Right lobe of liver (tissue), 4 donors: ENCODE measurements around the gene USH1G.

ENCODE experiments used
- POLR2A ChIP-seq: fragments of 450-650 bp; IDR thresholded peaks from one replicate; pipeline ENCODE4 v1.6.1; 2017; ENCODE audit warnings: antibody characterized with exemption, mild to moderate bottlenecking
- TF ChIP-seq, protein P1 (sequence below), 4 donors: fragments of 200-600 bp in 3 of 4; fragments of 450-650 bp in 1 of 4; IDR thresholded peaks; one replicate each; pipeline versions ENCODE4 v1.5.1 to v1.8.0; 2016 to 2022; ENCODE audit warnings: antibody characterized with exemption in 4 of 4, mild to moderate bottlenecking in 2 of 4
- donor health status: DM: no; HTN: no; CAD: no.
- donor health status: DM: no; HTN: no; CAD: no.
- donor health status: DM: no; HTN: yes; CAD: no.

DNA sequence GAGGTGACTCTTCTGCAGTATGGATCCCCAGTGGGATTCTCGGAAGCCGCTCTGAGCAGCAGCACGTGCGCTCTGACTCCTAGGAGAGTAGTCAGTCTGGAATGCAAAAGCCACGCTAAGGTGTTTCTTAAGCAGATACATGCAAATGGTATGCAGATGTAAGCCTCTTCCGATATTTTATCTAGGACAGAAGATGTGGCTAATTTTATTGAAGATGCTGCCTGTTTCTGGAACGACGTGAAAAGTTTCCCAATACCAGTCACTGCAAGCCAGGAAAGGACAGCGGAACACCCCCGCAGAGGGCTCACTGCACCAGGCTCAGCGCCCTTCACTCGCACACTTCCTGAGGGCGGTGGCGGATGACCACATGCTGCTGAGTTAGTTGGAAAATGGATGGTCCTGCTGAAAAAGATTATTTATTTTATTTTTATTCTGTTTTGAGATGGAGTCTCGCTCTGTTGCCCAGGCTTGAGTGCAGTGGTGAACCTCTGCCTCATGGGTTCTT is 39.8 kb downstream of the USH1G start:
- TF ChIP-seq, protein P1, sequence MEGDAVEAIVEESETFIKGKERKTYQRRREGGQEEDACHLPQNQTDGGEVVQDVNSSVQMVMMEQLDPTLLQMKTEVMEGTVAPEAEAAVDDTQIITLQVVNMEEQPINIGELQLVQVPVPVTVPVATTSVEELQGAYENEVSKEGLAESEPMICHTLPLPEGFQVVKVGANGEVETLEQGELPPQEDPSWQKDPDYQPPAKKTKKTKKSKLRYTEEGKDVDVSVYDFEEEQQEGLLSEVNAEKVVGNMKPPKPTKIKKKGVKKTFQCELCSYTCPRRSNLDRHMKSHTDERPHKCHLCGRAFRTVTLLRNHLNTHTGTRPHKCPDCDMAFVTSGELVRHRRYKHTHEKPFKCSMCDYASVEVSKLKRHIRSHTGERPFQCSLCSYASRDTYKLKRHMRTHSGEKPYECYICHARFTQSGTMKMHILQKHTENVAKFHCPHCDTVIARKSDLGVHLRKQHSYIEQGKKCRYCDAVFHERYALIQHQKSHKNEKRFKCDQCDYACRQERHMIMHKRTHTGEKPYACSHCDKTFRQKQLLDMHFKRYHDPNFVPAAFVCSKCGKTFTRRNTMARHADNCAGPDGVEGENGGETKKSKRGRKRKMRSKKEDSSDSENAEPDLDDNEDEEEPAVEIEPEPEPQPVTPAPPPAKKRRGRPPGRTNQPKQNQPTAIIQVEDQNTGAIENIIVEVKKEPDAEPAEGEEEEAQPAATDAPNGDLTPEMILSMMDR (IDR thresholded peaks at IDR 0.05): no peak
- TF ChIP-seq POLR2A: no peak
